Upper lobe of right lung (tissue), 1 donor: Measurements from ENCODE around the gene BCAT1. TPM values are rescaled to one million over a fixed set of nuclear protein-coding genes. Genes with fewer than 3 reads are reported as not detected.
"Not testable (repeated sequence)": the region's sequence is repeated elsewhere in the genome, so short reads cannot be mapped to it uniquely, and the experiment has no call there.

Experiments used
- ATAC-seq: fragments of 200-7000 bp; cut with Tn5 transposase; one replicate; pipeline ENCODE4 v1.9.1; 2020; ENCODE audit warnings: mild to moderate bottlenecking, moderate library complexity
- DNase-seq: peaks from one replicate; pipeline ENCODE4 v3.0.0-alpha.2; 2020
- H3K27ac ChIP-seq: fragments of 200-600 bp; one replicate; pipeline ENCODE4 v1.8.0; 2022
- H3K27me3 ChIP-seq: fragments of 200-600 bp; one replicate; pipeline ENCODE4 v1.8.0; 2022; ENCODE audit warnings: mild to moderate bottlenecking
- H3K36me3 ChIP-seq: fragments of 200-600 bp; one replicate; pipeline ENCODE4 v1.8.0; 2022
- H3K4me1 ChIP-seq: fragments of 200-600 bp; one replicate; pipeline ENCODE4 v1.8.0; 2022
- H3K4me3 ChIP-seq: fragments of 200-600 bp; one replicate; pipeline ENCODE4 v1.8.0; 2022; ENCODE audit warnings: mild to moderate bottlenecking
- H3K9me3 ChIP-seq: fragments of 200-600 bp; one replicate; pipeline ENCODE4 v1.8.0; 2022
- intact Hi-C: fragments of 100-400 bp; cut with DNase I; formaldehyde crosslinking; loops from one replicate; pipeline ENCODE4 v1.11.0; 2022
- total RNA-seq: library from RNA; stranded (reverse); fragmentation: NEBNext Ultra II Directional; extraction: Animal tissue kit (Norgen Biotek cat#: 25700); gene quantifications from one replicate; pipeline ENCODE4 v1.2.1, GENCODE V29; 2021
- TF ChIP-seq, protein P1 (sequence below): fragments of 200-600 bp; IDR thresholded peaks from one replicate; pipeline ENCODE4 v1.8.0; 2022; ENCODE audit warnings: antibody characterized with exemption
- donor health status: DM: no; HTN: yes; CAD: no; lungs with severe emphysema.

BCAT1 gene
- total RNA-seq, 1 donor from 2014 or later: 82.5 TPM

DNA sequence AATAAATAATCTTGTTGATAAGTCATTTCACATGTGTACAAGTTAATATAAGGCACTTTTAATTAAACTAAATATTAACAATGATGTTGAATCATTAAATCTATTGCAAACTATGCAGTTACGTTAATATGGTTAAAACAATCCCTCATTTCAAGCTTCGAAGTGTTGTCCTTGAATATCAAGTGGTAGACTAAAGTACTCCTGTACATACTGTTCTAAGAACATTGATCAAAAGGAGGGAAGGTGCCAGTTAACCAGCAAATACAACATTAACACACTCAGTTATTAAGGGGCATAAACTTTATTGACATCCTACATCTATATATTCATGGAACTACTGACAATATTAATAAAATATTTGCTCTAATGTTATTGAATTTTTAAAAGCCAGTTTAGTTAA, 8.7 kb downstream of the BCAT1 start:
- H3K4me3 ChIP-seq: no peak overlapping the region
- no peaks in the 10 kb centered on the region for H3K36me3 ChIP-seq
- DNase-seq (no peak), ATAC-seq (peak; percentile 75)
- TF ChIP-seq, protein P1, sequence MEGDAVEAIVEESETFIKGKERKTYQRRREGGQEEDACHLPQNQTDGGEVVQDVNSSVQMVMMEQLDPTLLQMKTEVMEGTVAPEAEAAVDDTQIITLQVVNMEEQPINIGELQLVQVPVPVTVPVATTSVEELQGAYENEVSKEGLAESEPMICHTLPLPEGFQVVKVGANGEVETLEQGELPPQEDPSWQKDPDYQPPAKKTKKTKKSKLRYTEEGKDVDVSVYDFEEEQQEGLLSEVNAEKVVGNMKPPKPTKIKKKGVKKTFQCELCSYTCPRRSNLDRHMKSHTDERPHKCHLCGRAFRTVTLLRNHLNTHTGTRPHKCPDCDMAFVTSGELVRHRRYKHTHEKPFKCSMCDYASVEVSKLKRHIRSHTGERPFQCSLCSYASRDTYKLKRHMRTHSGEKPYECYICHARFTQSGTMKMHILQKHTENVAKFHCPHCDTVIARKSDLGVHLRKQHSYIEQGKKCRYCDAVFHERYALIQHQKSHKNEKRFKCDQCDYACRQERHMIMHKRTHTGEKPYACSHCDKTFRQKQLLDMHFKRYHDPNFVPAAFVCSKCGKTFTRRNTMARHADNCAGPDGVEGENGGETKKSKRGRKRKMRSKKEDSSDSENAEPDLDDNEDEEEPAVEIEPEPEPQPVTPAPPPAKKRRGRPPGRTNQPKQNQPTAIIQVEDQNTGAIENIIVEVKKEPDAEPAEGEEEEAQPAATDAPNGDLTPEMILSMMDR: no peak
- no peaks in the 10 kb centered on the region for H3K9me3 ChIP-seq
- intact Hi-C loops: no loop called here
- H3K27ac ChIP-seq: no peak overlapping the region
- no peaks in the 10 kb centered on the region for H3K27me3 ChIP-seq
- H3K4me1 ChIP-seq: no peaks in the 10 kb centered on the region

DNA sequence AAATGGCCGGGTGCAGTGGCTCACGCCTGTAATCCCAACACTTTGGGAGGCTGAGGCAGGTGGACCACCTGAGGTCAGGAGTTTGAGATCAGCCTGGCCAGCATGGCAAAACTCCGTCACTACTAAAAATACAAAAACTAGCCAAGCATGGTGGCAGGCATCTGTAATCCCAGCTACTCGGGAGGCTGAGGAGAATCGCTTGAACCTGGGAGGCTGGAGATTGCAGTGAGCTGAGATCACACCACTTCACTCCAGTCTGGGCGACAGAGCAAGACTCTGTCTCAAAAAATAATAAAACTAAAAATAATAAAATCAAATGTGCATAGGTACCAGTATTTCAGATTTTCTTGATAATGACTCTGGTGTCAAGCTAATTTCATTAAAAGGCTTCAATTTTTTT, 9.3 kb downstream of the BCAT1 start:
- DNase-seq, H3K27ac ChIP-seq, H3K4me3 ChIP-seq, H3K9me3 ChIP-seq, H3K4me1 ChIP-seq, ATAC-seq, H3K36me3 ChIP-seq, intact Hi-C loops, H3K27me3 ChIP-seq: not testable (repeated sequence)

DNA sequence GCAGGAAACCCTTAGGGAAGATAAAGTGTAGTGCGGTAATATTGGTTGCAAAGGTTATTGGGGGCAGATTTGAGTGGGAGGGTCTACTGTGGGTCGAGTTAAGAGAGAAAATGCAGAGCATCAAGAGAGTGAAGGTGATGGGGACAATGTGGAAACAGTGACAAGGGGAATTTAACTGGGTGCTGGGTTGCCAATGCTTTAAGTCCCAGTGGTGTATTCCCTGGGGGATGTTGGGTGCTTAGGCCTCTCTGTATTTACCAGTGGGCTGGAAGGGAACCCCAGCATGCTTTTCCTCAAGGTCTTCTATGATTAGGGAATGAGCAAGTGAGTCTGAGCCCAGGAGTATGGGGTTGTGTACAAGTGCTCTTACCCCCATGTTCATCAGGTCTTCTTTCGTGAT, 10.6 kb downstream of the BCAT1 start:
- Histone ChIP-seq H3K4me3 (no peak overlapping the region), H3K4me1 (no peaks in the 10 kb centered on the region), H3K27ac (no peak overlapping the region), H3K27me3 (no peaks in the 10 kb centered on the region), H3K36me3 (no peaks in the 10 kb centered on the region), H3K9me3 (no peaks in the 10 kb centered on the region)
- no peak for ATAC-seq
- TF ChIP-seq, protein P1: no peak
- no peak for DNase-seq
- intact Hi-C loops: no loop called here

DNA sequence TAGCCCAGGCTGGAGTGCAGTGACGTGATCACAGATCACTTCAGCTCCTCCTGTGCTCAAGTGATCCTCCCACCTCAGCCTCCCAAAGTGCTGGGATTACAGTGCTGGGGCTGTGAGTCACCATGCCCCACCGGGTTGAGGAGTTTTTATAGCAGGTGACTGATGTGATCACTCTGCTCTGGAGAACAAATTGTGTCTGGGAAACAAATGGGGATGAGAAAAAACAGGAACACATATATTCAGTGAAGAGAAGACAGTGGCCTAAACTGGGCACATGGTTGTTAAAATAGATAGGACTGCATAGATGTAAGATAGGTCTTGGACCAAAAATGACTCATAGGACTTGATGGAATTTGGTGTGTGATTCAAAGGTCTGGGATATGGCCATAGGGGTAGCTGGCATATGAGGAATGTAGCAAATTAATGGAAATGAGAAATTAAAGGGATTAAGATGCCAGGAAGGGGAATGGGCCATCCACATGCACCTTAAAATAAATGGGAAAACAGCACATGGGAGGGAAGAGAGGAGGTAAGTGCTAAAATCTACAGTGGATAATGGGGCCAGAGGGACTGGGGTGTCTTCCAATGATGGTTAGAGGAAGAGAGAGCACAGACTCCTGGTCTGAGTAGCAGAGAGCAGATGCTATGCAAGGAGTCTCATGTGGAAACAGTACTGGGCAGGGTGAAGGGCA, 11.2 kb downstream of the BCAT1 start:
- Histone ChIP-seq H3K27me3 (no peaks in the 10 kb centered on the region), H3K4me1 (no peaks in the 10 kb centered on the region), H3K4me3 (no peak overlapping the region), H3K36me3 (no peaks in the 10 kb centered on the region), H3K27ac (no peak overlapping the region), H3K9me3 (no peaks in the 10 kb centered on the region)
- no peak for ATAC-seq
- DNase-seq: no peak
- TF ChIP-seq, protein P1: no peak
- intact Hi-C loops: no loop called here

DNA sequence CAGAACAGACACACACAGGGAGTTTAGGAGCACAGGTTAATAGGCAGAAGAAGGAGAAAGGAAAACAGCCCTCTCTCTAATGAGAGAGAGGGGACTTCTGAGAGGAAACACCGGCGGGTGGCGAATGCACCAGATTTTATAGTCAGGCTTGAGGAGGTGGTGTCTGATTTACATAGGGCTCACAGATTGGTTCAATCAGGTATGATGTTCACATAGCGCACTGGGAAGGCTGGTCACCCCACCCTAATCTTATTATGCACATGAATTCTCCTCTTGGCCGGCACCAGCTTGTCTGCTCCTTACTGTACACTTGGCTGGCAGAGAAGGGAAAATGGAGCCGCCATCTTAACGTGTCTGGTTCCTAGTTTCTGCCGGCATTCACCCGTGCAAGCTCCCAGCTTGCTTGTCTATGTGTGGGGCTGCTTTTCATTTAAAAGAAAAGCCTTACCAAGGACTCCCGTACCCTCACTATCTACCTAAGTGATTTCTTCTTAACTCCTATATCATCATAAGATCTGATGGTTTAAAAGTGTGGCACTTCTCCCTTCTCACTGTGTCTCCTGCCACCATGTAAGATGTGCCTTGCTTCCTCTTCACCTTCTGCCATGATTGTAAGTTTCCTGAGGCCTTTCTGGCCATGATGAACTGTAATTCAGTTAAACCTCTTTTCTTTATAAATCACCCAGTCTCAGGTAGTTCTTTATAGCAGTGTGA, 15.1 kb downstream of the BCAT1 start:
- no peaks in the 10 kb centered on the region for H3K9me3 ChIP-seq
- TF ChIP-seq, protein P1: no peak
- H3K36me3 ChIP-seq: no peaks in the 10 kb centered on the region
- ATAC-seq (no peak), DNase-seq (no peak)
- no peak overlapping the region for H3K27ac ChIP-seq
- H3K27me3 ChIP-seq: no peaks in the 10 kb centered on the region
- intact Hi-C loops: no loop called here
- no peak overlapping the region for H3K4me3 ChIP-seq
- no peaks in the 10 kb centered on the region for H3K4me1 ChIP-seq

DNA sequence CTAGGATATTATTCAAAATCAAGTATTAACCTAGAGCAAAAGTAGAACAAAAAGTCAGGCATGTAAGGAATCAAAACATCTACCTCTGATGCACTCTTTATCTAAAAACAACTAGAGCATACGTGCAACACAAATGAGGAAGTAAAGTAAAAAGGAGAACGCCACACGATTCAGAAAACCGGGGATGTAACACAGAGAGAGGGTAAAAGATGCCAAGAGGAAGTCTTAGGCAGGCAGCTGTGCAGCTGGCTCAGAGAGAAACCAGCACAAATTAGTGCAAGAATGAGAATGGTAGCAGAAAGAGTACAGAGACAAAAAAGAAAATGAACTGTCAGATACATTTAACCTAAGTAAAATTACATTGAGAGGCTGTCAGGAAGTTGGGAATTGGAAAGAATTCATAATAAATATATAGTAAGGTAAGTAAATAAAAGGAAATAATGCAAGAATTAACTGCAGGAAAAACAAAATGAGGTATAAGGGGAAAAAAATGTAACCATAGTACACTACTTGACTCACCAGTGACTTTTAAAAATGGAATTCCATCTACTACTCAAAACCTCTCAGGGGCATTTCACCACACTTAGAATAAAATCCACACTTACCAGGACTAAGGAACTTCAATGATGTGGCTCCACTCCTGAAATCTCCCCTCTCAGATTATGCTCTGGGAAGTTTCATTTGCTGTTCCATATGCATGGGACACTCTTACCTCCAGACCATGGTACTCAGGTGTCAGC, 17.1 kb downstream of the BCAT1 start:
- Histone ChIP-seq H3K36me3 (no peaks in the 10 kb centered on the region), H3K27me3 (no peaks in the 10 kb centered on the region), H3K4me1 (no peaks in the 10 kb centered on the region), H3K27ac (no peak overlapping the region), H3K9me3 (no peaks in the 10 kb centered on the region), H3K4me3 (no peak overlapping the region)
- TF ChIP-seq, protein P1: no peak
- intact Hi-C loops: no loop called here
- no peak for DNase-seq
- peak; percentile 74 for ATAC-seq
